Spleen (tissue), 11 donors: ENCODE data around the gene EPN1. TPM values are rescaled to one million over a fixed set of nuclear protein-coding genes. Genes with fewer than 3 reads are reported as not detected.
A peak's percentile ranks its signal among the peaks of the same experiment; 100 is the strongest.

Source experiments
- DNase-seq: peaks from one replicate; pipeline ENCODE4 v3.0.0-alpha.2; 2020
- H3K27ac ChIP-seq, 8 donors: fragments of 200-600 bp; sonication (generic) in 7 of 8; 1 replicate in 4 of 8; 2 replicates in 4 of 8; pipeline versions ENCODE4 v1.5.0 to v1.8.0; 2016 to 2021; ENCODE audit warnings: inconsistent platforms in 4 of 8, mild to moderate bottlenecking in 4 of 8, moderate library complexity in 1 of 8
- H3K27me3 ChIP-seq, 7 donors: fragments of 200-600 bp; sonication (generic) in 6 of 7; replicated peaks in 1 of 7; 1 replicate in 4 of 7; 2 replicates in 3 of 7; pipeline versions ENCODE4 v1.5.0 to v1.8.0; 2016 to 2021; ENCODE audit warnings: inconsistent platforms in 3 of 7, mild to moderate bottlenecking in 1 of 7
- H3K36me3 ChIP-seq, 6 donors: fragments of 200-600 bp; sonication (generic) in 5 of 6; 1 replicate in 4 of 6; 2 replicates in 2 of 6; pipeline versions ENCODE4 v1.5.0 to v1.8.0; 2016 to 2021; ENCODE audit warnings: inconsistent platforms in 2 of 6
- H3K4me1 ChIP-seq, 6 donors: fragments of 200-600 bp; sonication (generic) in 5 of 6; 1 replicate in 3 of 6; 2 replicates in 3 of 6; pipeline versions ENCODE4 v1.5.0 to v1.8.0; 2016 to 2021; ENCODE audit warnings: inconsistent platforms in 3 of 6
- H3K4me3 ChIP-seq, 8 donors: fragments of 200-600 bp; sonication (generic) in 7 of 8; 1 replicate in 4 of 8; 2 replicates in 4 of 8; pipeline versions ENCODE4 v1.5.0 to v1.8.0; 2016 to 2021; ENCODE audit warnings: inconsistent platforms in 4 of 8, mild to moderate bottlenecking in 4 of 8, moderate library complexity in 2 of 8
- H3K9me3 ChIP-seq, 8 donors: fragments of 200-600 bp; sonication (generic) in 7 of 8; 1 replicate in 4 of 8; 2 replicates in 4 of 8; pipeline versions ENCODE4 v1.5.0 to v1.8.0; 2016 to 2021; ENCODE audit warnings: inconsistent platforms in 4 of 8
- CTCF ChIP-seq, 11 experiments: fragments of 200-600 bp in 7 of 11; fragments of 450-650 bp in 4 of 11; sonication (generic) in 4 of 11; IDR thresholded peaks in 8 of 11; conservative IDR thresholded peaks in 3 of 11; 1 replicate in 7 of 11; 2 replicates in 4 of 11; pipeline versions ENCODE4 v1.4.0 to v1.8.0; 2016 to 2021; ENCODE audit warnings: antibody characterized with exemption in 11 of 11, inconsistent platforms in 4 of 11, mild to moderate bottlenecking in 1 of 11
- POLR2A ChIP-seq, 3 donors: fragments of 450-650 bp; IDR thresholded peaks; one replicate each; pipeline ENCODE4 v1.5.1; 2017; ENCODE audit warnings: antibody characterized with exemption in 3 of 3, mild to moderate bottlenecking in 1 of 3
- POLR2AphosphoS5 ChIP-seq, 3 donors: sonication (generic); formaldehyde crosslinking; IDR thresholded peaks; one replicate each; pipeline ENCODE4 v1.5.1; 2017; ENCODE audit warnings: antibody characterized with exemption in 3 of 3
- WGBS, 5 donors: extraction: QIAGEN DNeasy Blood & Tissue Kit in 3 of 5; methylation state at CpG; one replicate each; pipeline versions ENCODE4 v1.1.5 to v1.1.7; 2013 to 2018; 5-methylcytosine and 5-hydroxymethylcytosine counted together
- intact Hi-C: fragments of 100-400 bp; cut with DNase I; formaldehyde crosslinking; loops from one replicate; pipeline ENCODE4 v1.15.0; 2023; ENCODE audit warnings: low total_unique reads
- polyA plus RNA-seq, 3 donors: library from polyadenylated mRNA; stranded (reverse); fragments of 200-250 nt; gene quantifications; one replicate each; pipeline ENCODE4 v1.2.1, GENCODE V29; 2013
- total RNA-seq, 7 donors: library from RNA; depleted of rRNA in 3 of 7; stranded (reverse); fragments of >200 nt in 3 of 7; fragmentation: NEBNext Ultra II Directional in 4 of 7; extraction: Animal tissue kit (Norgen Biotek cat#: 25700) in 4 of 7; gene quantifications; one replicate each; pipeline versions ENCODE4 v1.1.0 to v1.2.1, GENCODE V29; 2016 to 2021
- donor health status: healthy with polysubstance abuse.
- donor health status: DM: no; HTN: no; CAD: no; lungs with moderate emphysema.
- donor health status: DM: no; HTN: no; CAD: no.
- donor health status: Bipolar disorder and iron deficiency.
- donor health status: healthy.
- donor health status: DM: no; HTN: no; CAD: no.
- donor health status: DM: yes; HTN: yes; CAD: no.

Gene EPN1
- total and polyA plus RNA-seq, 10 donors = 36.8 to 166 (median 113) TPM

- Histone ChIP-seq H3K9me3 (no peaks in the 10 kb centered on the region), H3K27me3 (no peaks in the 10 kb centered on the region), H3K27ac (peak overlapping the region; percentile 28 to 99 (median 95)), H3K4me3 (peak overlapping the region in 6 of 8 donors; percentile 59 to 98 (median 86)), H3K4me1 (peaks cover 57 to 96% (median 81%) of the 10 kb centered on the region in 6 donors), H3K36me3 (peaks cover 0 to 79% (median 60%) of the 10 kb centered on the region in 6 donors)
- intact Hi-C loops = no loop called here
- no peak for DNase-seq
- TF ChIP-seq POLR2AphosphoS5 (IDR thresholded peaks at IDR 0.05) (no peak), CTCF (IDR thresholded peaks at IDR 0.05 in 8 of 11, conservative IDR thresholded peaks at IDR 0.05 in 3 of 11) (no peak), POLR2A (IDR thresholded peaks at IDR 0.05) (no peak)
- WGBS, 5 donors = 49 to 85% (median 63%) methylated on average over 7 of the region's 7 CpGs
Measured at GRCh38 chr19:55676889-55677505, 2.0 kb downstream of the EPN1 start.

GRCh38 chr19:55677572-55678028 is 2.6 kb downstream of the EPN1 start:
- no peak for DNase-seq
- Histone ChIP-seq H3K9me3 (no peaks in the 10 kb centered on the region), H3K27ac (peak overlapping the region; percentile 28 to 99 (median 95)), H3K4me3 (peak overlapping the region in 6 of 8 donors; percentile 16 to 98 (median 77)), H3K4me1 (peaks cover 59 to 96% (median 83%) of the 10 kb centered on the region in 6 donors), H3K27me3 (no peaks in the 10 kb centered on the region), H3K36me3 (peaks cover 0 to 79% (median 62%) of the 10 kb centered on the region in 6 donors)
- 43 to 68% (median 54%) methylated on average over 6 of the region's 6 CpGs for WGBS, 5 donors
- intact Hi-C loops = no loop called here
- TF ChIP-seq CTCF (IDR thresholded peaks at IDR 0.05 in 8 of 11, conservative IDR thresholded peaks at IDR 0.05 in 3 of 11) (no peak), POLR2AphosphoS5 (IDR thresholded peaks at IDR 0.05) (peak in 2 of 3 donors; percentile 27 to 60), POLR2A (IDR thresholded peaks at IDR 0.05) (no peak)

- intact Hi-C loops = no loop called here
- Histone ChIP-seq H3K36me3 (peaks cover 0 to 79% (median 61%) of the 10 kb centered on the region in 6 donors), H3K9me3 (no peaks in the 10 kb centered on the region), H3K27me3 (no peaks in the 10 kb centered on the region), H3K4me1 (peaks cover 59 to 92% (median 83%) of the 10 kb centered on the region in 6 donors), H3K4me3 (peak overlapping the region in 5 of 8 donors; percentile 16 to 98 (median 70)), H3K27ac (peak overlapping the region; percentile 28 to 99 (median 95))
- DNase-seq = peak; percentile 94
- WGBS, 5 donors = 45 to 64% (median 54%) methylated on average over 21 of the region's 21 CpGs
- TF ChIP-seq POLR2A (IDR thresholded peaks at IDR 0.05) (no peak), POLR2AphosphoS5 (IDR thresholded peaks at IDR 0.05) (peak; percentile 74 to 85 (median 78)), CTCF (IDR thresholded peaks at IDR 0.05 in 8 of 11, conservative IDR thresholded peaks at IDR 0.05 in 3 of 11) (peak in 6 of 11 experiments; percentile 29 to 54 (median 40))
Measured at GRCh38 chr19:55678121-55678671, 3.2 kb downstream of the EPN1 start.
